ENCODE measurements around the gene SAAL1. TPM values are rescaled to one million over a fixed set of nuclear protein-coding genes. Genes with fewer than 3 reads are reported as not detected.

SAAL1 gene
- total RNA-seq, 2 donors from 2014 or later: 23.2 to 28.2 TPM

- TF ChIP-seq CTCF (conservative IDR thresholded peaks at IDR 0.05): no peak
- no peak overlapping the region for H3K9ac ChIP-seq (ENCODE audit: extremely low read depth, low read length, poor library complexity, severe bottlenecking)
- Mint-ChIP-seq H3K27ac (no peak overlapping the region), H3K9me3 (no peaks in the 10 kb centered on the region), H3K36me3 (ENCODE audit: low read depth) (no peaks in the 10 kb centered on the region), H3K4me1 (no peaks in the 10 kb centered on the region), H3K27me3 (ENCODE audit: insufficient read depth) (peaks cover 2% of the 10 kb centered on the region), H3K4me3 (no peak overlapping the region)
- no peaks in the 10 kb centered on the region for H3K4me1 ChIP-seq (ENCODE audit: control insufficient read depth, insufficient read depth, low read length)
- WGBS, 2 experiments (ENCODE audit: insufficient coverage in 1 of 2, insufficient read length in 1 of 2): 96% methylated on average over 2 of the region's 2 CpGs; no CpG with 5 or more reads in 1 of the 2 experiments
- H3K27me3 ChIP-seq (ENCODE audit: control insufficient read depth, insufficient read depth, low read length, poor library complexity, severe bottlenecking): no peaks in the 10 kb centered on the region
- H3K27ac ChIP-seq (ENCODE audit: low read depth, low read length): no peak overlapping the region
- H3K9me3 ChIP-seq (ENCODE audit: control insufficient read depth, low read length): no peaks in the 10 kb centered on the region
- no peak overlapping the region for H3K4me3 ChIP-seq (ENCODE audit: low read length)
- no peaks in the 10 kb centered on the region for H3K36me3 ChIP-seq (ENCODE audit: control insufficient read depth, insufficient read depth, low read length)
- no peak for DNase-seq
Observed at GRCh38 chr11:18061351-18061750, 44.5 kb downstream of the SAAL1 start.

GRCh38 chr11:18056561-18057181 is 49.2 kb downstream of the SAAL1 start:
- TF ChIP-seq CTCF (conservative IDR thresholded peaks at IDR 0.05): no peak
- H3K9me3 Mint-ChIP-seq: no peaks in the 10 kb centered on the region
- H3K36me3 Mint-ChIP-seq (ENCODE audit: low read depth): no peaks in the 10 kb centered on the region
- H3K27ac ChIP-seq (ENCODE audit: low read depth, low read length): no peak overlapping the region
- peaks cover 2% of the 10 kb centered on the region for H3K27me3 Mint-ChIP-seq (ENCODE audit: insufficient read depth)
- no peak for DNase-seq
- H3K4me1 Mint-ChIP-seq: no peaks in the 10 kb centered on the region
- H3K4me3 ChIP-seq (ENCODE audit: low read length): no peak overlapping the region
- no peaks in the 10 kb centered on the region for H3K27me3 ChIP-seq (ENCODE audit: control insufficient read depth, insufficient read depth, low read length, poor library complexity, severe bottlenecking)
- no peaks in the 10 kb centered on the region for H3K36me3 ChIP-seq (ENCODE audit: control insufficient read depth, insufficient read depth, low read length)
- no peaks in the 10 kb centered on the region for H3K9me3 ChIP-seq (ENCODE audit: control insufficient read depth, low read length)
- H3K27ac Mint-ChIP-seq: no peak overlapping the region
- 95 to 100% methylated on average over 1 of the region's 1 CpG for WGBS, 2 experiments (ENCODE audit: insufficient coverage in 1 of 2, insufficient read length in 1 of 2)
- H3K9ac ChIP-seq (ENCODE audit: extremely low read depth, low read length, poor library complexity, severe bottlenecking): no peak overlapping the region
- H3K4me3 Mint-ChIP-seq: no peak overlapping the region
- H3K4me1 ChIP-seq (ENCODE audit: control insufficient read depth, insufficient read depth, low read length): no peaks in the 10 kb centered on the region

GRCh38 chr11:18054511-18055103 is 51.3 kb downstream of the SAAL1 start:
- H3K36me3 Mint-ChIP-seq (ENCODE audit: low read depth): no peaks in the 10 kb centered on the region
- Histone ChIP-seq H3K9ac (ENCODE audit: extremely low read depth, low read length, poor library complexity, severe bottlenecking) (no peak overlapping the region), H3K9me3 (ENCODE audit: control insufficient read depth, low read length) (no peaks in the 10 kb centered on the region), H3K36me3 (ENCODE audit: control insufficient read depth, insufficient read depth, low read length) (no peaks in the 10 kb centered on the region), H3K4me1 (ENCODE audit: control insufficient read depth, insufficient read depth, low read length) (no peaks in the 10 kb centered on the region), H3K27me3 (ENCODE audit: control insufficient read depth, insufficient read depth, low read length, poor library complexity, severe bottlenecking) (no peaks in the 10 kb centered on the region), H3K27ac (ENCODE audit: low read depth, low read length) (no peak overlapping the region), H3K4me3 (ENCODE audit: low read length) (no peak overlapping the region)
- no peak for TF ChIP-seq CTCF (conservative IDR thresholded peaks at IDR 0.05)
- no peak for DNase-seq
- H3K27me3 Mint-ChIP-seq (ENCODE audit: insufficient read depth): peaks cover 7% of the 10 kb centered on the region
- 86 to 93% methylated on average over 10 of the region's 10 CpGs for WGBS, 2 experiments (ENCODE audit: insufficient coverage in 1 of 2, insufficient read length in 1 of 2)
- H3K4me3 Mint-ChIP-seq: no peak overlapping the region
- no peaks in the 10 kb centered on the region for H3K9me3 Mint-ChIP-seq
- H3K4me1 Mint-ChIP-seq: no peaks in the 10 kb centered on the region
- no peak overlapping the region for H3K27ac Mint-ChIP-seq

Data from endodermal cell (in vitro differentiated cells).